ENCODE data around the gene KIAA1217.

KIAA1217 gene

GRCh38 chr10:24272374-24272773 lies 63.4 kb downstream of the KIAA1217 start:
- H3K4me1 ChIP-seq (ENCODE audit: control insufficient read depth in 2 of 2, insufficient read depth in 1 of 2, low read depth in 1 of 2, low read length in 2 of 2) = no peaks in the 10 kb centered on the region
- H3K9me3 ChIP-seq (replicated peaks in 1 of 2; ENCODE audit: control insufficient read depth in 2 of 2, insufficient read depth in 1 of 2, low read depth in 1 of 2, low read length in 2 of 2) = no peaks in the 10 kb centered on the region
- H2AK5ac ChIP-seq (ENCODE audit: low read depth, low read length) = no peak overlapping the region
- no peak overlapping the region for H3K4ac ChIP-seq (ENCODE audit: low read length)
- no peak overlapping the region for H2BK120ac ChIP-seq (ENCODE audit: low read depth, low read length)
- no CpG with 5 or more reads among the region's 7 CpGs for WGBS, 2 donors (ENCODE audit: extremely low coverage in 2 of 2, insufficient read length in 2 of 2, insufficient replicate concordance in 1 of 2)
- H3K14ac ChIP-seq (ENCODE audit: low read length) = no peak overlapping the region
- no peaks in the 10 kb centered on the region for H3K27me3 ChIP-seq (ENCODE audit: control insufficient read depth in 3 of 3, insufficient read depth in 3 of 3, low read depth in 1 of 3, low read length in 3 of 3)
- no peak overlapping the region for H2BK15ac ChIP-seq (ENCODE audit: low read length)
- no peak overlapping the region for H2AFZ ChIP-seq (ENCODE audit: low read length)
- no peak overlapping the region for H2BK12ac ChIP-seq (ENCODE audit: low read length)
- H4K8ac ChIP-seq (ENCODE audit: low read depth, low read length) = no peak overlapping the region
- H3K27ac ChIP-seq (replicated peaks; ENCODE audit: low read length) = no peak overlapping the region
- H4K91ac ChIP-seq (ENCODE audit: low read depth, low read length, poor library complexity) = no peak overlapping the region
- H3K18ac ChIP-seq (ENCODE audit: low read length) = no peak overlapping the region
- H3K79me1 ChIP-seq (ENCODE audit: low read depth, low read length) = no peaks in the 10 kb centered on the region
- H3K9ac ChIP-seq (ENCODE audit: low read depth, low read length, poor library complexity) = no peak overlapping the region
- H3K23ac ChIP-seq (ENCODE audit: low read depth, low read length, poor library complexity) = no peak overlapping the region
- no peak overlapping the region for H3K4me3 ChIP-seq (ENCODE audit: low read length in 2 of 2)
- H3K4me2 ChIP-seq (ENCODE audit: insufficient read depth, low read length, poor library complexity, severe bottlenecking) = no peak overlapping the region
- no peak for DNase-seq (ENCODE audit: low spot score)
- H3K36me3 ChIP-seq (replicated peaks in 1 of 2; ENCODE audit: control insufficient read depth in 2 of 2, insufficient read depth in 2 of 2, low read length in 2 of 2) = peaks cover 0 to 2% of the 10 kb centered on the region in 2 donors
- no peak overlapping the region for H2BK5ac ChIP-seq (ENCODE audit: low read length)

GRCh38 chr10:24277277-24277676 lies 68.3 kb downstream of the KIAA1217 start:
- H3K4ac ChIP-seq (ENCODE audit: low read length) = no peak overlapping the region
- no peak overlapping the region for H3K27ac ChIP-seq (replicated peaks; ENCODE audit: low read length)
- H3K4me3 ChIP-seq (ENCODE audit: low read length in 2 of 2) = no peak overlapping the region
- H4K8ac ChIP-seq (ENCODE audit: low read depth, low read length) = no peak overlapping the region
- H3K9me3 ChIP-seq (replicated peaks in 1 of 2; ENCODE audit: control insufficient read depth in 2 of 2, insufficient read depth in 1 of 2, low read depth in 1 of 2, low read length in 2 of 2) = peaks cover 0 to 3% of the 10 kb centered on the region in 2 donors
- H3K23ac ChIP-seq (ENCODE audit: low read depth, low read length, poor library complexity) = no peak overlapping the region
- H3K9ac ChIP-seq (ENCODE audit: low read depth, low read length, poor library complexity) = no peak overlapping the region
- H3K36me3 ChIP-seq (replicated peaks in 1 of 2; ENCODE audit: control insufficient read depth in 2 of 2, insufficient read depth in 2 of 2, low read length in 2 of 2) = no peaks in the 10 kb centered on the region
- H3K79me1 ChIP-seq (ENCODE audit: low read depth, low read length) = no peaks in the 10 kb centered on the region
- no CpG with 5 or more reads among the region's 3 CpGs for WGBS, 2 donors (ENCODE audit: extremely low coverage in 2 of 2, insufficient read length in 2 of 2, insufficient replicate concordance in 1 of 2)
- H3K27me3 ChIP-seq (ENCODE audit: control insufficient read depth in 3 of 3, insufficient read depth in 3 of 3, low read depth in 1 of 3, low read length in 3 of 3) = no peaks in the 10 kb centered on the region
- no peak overlapping the region for H3K18ac ChIP-seq (ENCODE audit: low read length)
- H2BK120ac ChIP-seq (ENCODE audit: low read depth, low read length) = no peak overlapping the region
- H3K4me1 ChIP-seq (ENCODE audit: control insufficient read depth in 2 of 2, insufficient read depth in 1 of 2, low read depth in 1 of 2, low read length in 2 of 2) = no peaks in the 10 kb centered on the region
- no peak overlapping the region for H2AK5ac ChIP-seq (ENCODE audit: low read depth, low read length)
- H2BK12ac ChIP-seq (ENCODE audit: low read length) = no peak overlapping the region
- no peak overlapping the region for H3K4me2 ChIP-seq (ENCODE audit: insufficient read depth, low read length, poor library complexity, severe bottlenecking)
- no peak overlapping the region for H2BK15ac ChIP-seq (ENCODE audit: low read length)
- DNase-seq (ENCODE audit: low spot score) = no peak
- no peak overlapping the region for H3K14ac ChIP-seq (ENCODE audit: low read length)
- H4K91ac ChIP-seq (ENCODE audit: low read depth, low read length, poor library complexity) = no peak overlapping the region
- no peak overlapping the region for H2AFZ ChIP-seq (ENCODE audit: low read length)
- no peak overlapping the region for H2BK5ac ChIP-seq (ENCODE audit: low read length)

GRCh38 chr10:24277771-24278170 lies 68.8 kb downstream of the KIAA1217 start:
- Histone ChIP-seq H3K9me3 (replicated peaks in 1 of 2; ENCODE audit: control insufficient read depth in 2 of 2, insufficient read depth in 1 of 2, low read depth in 1 of 2, low read length in 2 of 2) (peaks cover 0 to 3% of the 10 kb centered on the region in 2 donors), H2BK15ac (ENCODE audit: low read length) (no peak overlapping the region), H3K36me3 (replicated peaks in 1 of 2; ENCODE audit: control insufficient read depth in 2 of 2, insufficient read depth in 2 of 2, low read length in 2 of 2) (no peaks in the 10 kb centered on the region), H2BK120ac (ENCODE audit: low read depth, low read length) (no peak overlapping the region), H4K8ac (ENCODE audit: low read depth, low read length) (no peak overlapping the region), H2BK12ac (ENCODE audit: low read length) (no peak overlapping the region), H3K4ac (ENCODE audit: low read length) (no peak overlapping the region), H3K79me1 (ENCODE audit: low read depth, low read length) (no peaks in the 10 kb centered on the region), H3K9ac (ENCODE audit: low read depth, low read length, poor library complexity) (no peak overlapping the region), H2AK5ac (ENCODE audit: low read depth, low read length) (no peak overlapping the region), H3K18ac (ENCODE audit: low read length) (no peak overlapping the region), H3K4me3 (ENCODE audit: low read length in 2 of 2) (no peak overlapping the region), H3K4me1 (ENCODE audit: control insufficient read depth in 2 of 2, insufficient read depth in 1 of 2, low read depth in 1 of 2, low read length in 2 of 2) (no peaks in the 10 kb centered on the region), H3K4me2 (ENCODE audit: insufficient read depth, low read length, poor library complexity, severe bottlenecking) (no peak overlapping the region), H3K14ac (ENCODE audit: low read length) (no peak overlapping the region), H4K91ac (ENCODE audit: low read depth, low read length, poor library complexity) (no peak overlapping the region), H3K27ac (replicated peaks; ENCODE audit: low read length) (no peak overlapping the region), H3K23ac (ENCODE audit: low read depth, low read length, poor library complexity) (no peak overlapping the region), H2BK5ac (ENCODE audit: low read length) (no peak overlapping the region), H2AFZ (ENCODE audit: low read length) (no peak overlapping the region), H3K27me3 (ENCODE audit: control insufficient read depth in 3 of 3, insufficient read depth in 3 of 3, low read depth in 1 of 3, low read length in 3 of 3) (no peaks in the 10 kb centered on the region)
- WGBS, 2 donors (ENCODE audit: extremely low coverage in 2 of 2, insufficient read length in 2 of 2, insufficient replicate concordance in 1 of 2) = no CpG with 5 or more reads among the region's 9 CpGs
- DNase-seq (ENCODE audit: low spot score) = no peak

DNA sequence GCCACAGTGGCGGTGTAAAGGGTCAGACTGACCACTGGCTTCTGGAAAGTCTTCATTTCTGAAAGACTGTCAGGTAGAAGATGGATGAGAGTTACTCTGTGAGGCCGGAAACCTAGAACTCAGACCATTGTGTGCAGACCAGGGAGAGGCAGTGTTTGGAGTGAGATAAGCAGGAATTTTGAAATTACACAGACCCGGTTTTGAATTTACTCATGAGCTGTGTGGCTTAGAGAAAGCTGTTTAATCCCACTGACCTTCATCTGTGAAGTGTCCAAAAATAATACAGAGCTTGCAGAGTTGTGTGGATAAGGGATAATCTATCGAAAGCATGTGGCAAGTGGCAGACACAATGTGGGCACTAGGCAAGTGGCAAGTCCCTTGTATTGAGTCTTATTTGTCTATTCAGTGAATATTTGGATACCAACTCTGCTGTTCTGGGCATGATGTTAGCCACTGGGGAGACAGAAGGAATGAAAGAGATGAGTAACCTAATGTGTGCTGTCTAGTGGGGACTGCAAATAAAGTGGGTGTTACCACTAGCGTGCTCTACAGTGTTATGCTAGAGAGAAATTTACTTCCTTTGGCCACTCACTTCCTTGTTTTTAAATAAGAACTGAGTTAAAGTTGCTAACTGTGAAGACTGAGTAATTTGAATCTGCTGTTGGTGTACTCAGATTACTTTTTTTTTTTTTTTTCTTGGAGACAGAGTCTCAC lies 69.4 kb downstream of the KIAA1217 start:
- Histone ChIP-seq H3K23ac (ENCODE audit: low read depth, low read length, poor library complexity) (no peak overlapping the region), H4K91ac (ENCODE audit: low read depth, low read length, poor library complexity) (no peak overlapping the region), H3K14ac (ENCODE audit: low read length) (no peak overlapping the region), H3K79me1 (ENCODE audit: low read depth, low read length) (no peaks in the 10 kb centered on the region), H2BK120ac (ENCODE audit: low read depth, low read length) (no peak overlapping the region), H3K27me3 (ENCODE audit: control insufficient read depth in 3 of 3, insufficient read depth in 3 of 3, low read depth in 1 of 3, low read length in 3 of 3) (no peaks in the 10 kb centered on the region), H2AFZ (ENCODE audit: low read length) (no peak overlapping the region), H3K27ac (replicated peaks; ENCODE audit: low read length) (no peak overlapping the region), H4K8ac (ENCODE audit: low read depth, low read length) (no peak overlapping the region), H3K4me1 (ENCODE audit: control insufficient read depth in 2 of 2, insufficient read depth in 1 of 2, low read depth in 1 of 2, low read length in 2 of 2) (no peaks in the 10 kb centered on the region), H3K36me3 (replicated peaks in 1 of 2; ENCODE audit: control insufficient read depth in 2 of 2, insufficient read depth in 2 of 2, low read length in 2 of 2) (no peaks in the 10 kb centered on the region), H2BK12ac (ENCODE audit: low read length) (no peak overlapping the region), H2BK5ac (ENCODE audit: low read length) (no peak overlapping the region), H3K4ac (ENCODE audit: low read length) (no peak overlapping the region), H2BK15ac (ENCODE audit: low read length) (no peak overlapping the region), H3K18ac (ENCODE audit: low read length) (no peak overlapping the region), H3K4me2 (ENCODE audit: insufficient read depth, low read length, poor library complexity, severe bottlenecking) (no peak overlapping the region), H3K9ac (ENCODE audit: low read depth, low read length, poor library complexity) (no peak overlapping the region), H3K9me3 (replicated peaks in 1 of 2; ENCODE audit: control insufficient read depth in 2 of 2, insufficient read depth in 1 of 2, low read depth in 1 of 2, low read length in 2 of 2) (peaks cover 0 to 3% of the 10 kb centered on the region in 2 donors), H3K4me3 (ENCODE audit: low read length in 2 of 2) (no peak overlapping the region), H2AK5ac (ENCODE audit: low read depth, low read length) (no peak overlapping the region)
- DNase-seq (ENCODE audit: low spot score) = no peak
- WGBS, 2 donors (ENCODE audit: extremely low coverage in 2 of 2, insufficient read length in 2 of 2, insufficient replicate concordance in 1 of 2) = no CpG with 5 or more reads among the region's 5 CpGs

Measured in neuronal stem cell (in vitro differentiated cells).